ENCODE measurements around the gene HS3ST4.

The HS3ST4 gene

DNA sequence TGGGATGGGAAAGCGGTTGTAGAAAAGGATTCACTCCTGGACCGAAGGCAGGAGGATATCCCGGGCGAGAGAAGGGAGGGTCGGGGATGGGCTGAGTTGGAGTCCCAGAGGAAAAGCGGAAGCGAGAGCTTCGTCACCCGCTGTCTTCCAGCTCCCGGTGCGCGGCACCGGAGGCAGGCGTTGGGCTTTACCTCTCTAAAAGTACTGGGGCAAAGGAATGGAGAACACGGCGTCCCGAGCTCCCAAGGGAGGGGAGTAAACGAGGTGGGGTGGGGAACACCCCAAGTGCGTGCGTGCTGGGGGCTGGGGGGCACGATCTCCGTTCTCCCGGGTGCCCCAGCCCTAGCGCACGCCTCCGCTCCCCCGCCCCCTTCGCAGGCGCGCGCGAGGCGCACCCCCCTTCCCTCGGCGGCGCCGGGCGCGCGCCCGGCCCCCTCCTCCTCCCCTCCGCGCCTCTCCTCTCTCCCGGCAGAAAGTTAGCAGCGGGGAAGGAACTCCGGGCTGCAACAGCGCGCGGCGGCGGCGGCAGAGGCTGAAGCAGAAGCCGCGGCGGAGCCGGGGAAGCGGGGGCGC is at the start of gene HS3ST4:
Gene HS3ST4 (plus strand): TSS at position 441 of the 573 bp plus-strand sequence.
- no peak for DNase-seq

DNA sequence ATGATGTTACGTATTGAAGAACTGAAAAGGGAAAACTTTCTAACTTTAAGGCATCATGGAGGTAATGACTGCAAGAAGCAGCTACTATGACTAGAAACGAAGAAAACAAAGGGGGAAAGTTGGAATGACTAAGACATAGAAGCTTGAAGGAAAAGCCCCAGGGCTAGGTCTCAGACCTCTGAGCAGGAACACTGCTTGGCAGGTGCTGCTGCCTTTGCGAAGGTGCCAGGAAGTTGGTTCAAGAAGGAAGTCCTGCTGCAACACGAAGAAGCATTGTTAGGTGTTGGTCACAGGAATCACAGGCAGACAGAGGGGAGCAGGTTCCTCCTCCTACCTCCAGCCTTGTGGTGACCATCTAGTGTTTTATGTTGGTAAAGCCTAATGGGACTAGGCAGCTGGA is 48.1 kb upstream of the HS3ST4 start:
- DNase-seq = no peak

DNA sequence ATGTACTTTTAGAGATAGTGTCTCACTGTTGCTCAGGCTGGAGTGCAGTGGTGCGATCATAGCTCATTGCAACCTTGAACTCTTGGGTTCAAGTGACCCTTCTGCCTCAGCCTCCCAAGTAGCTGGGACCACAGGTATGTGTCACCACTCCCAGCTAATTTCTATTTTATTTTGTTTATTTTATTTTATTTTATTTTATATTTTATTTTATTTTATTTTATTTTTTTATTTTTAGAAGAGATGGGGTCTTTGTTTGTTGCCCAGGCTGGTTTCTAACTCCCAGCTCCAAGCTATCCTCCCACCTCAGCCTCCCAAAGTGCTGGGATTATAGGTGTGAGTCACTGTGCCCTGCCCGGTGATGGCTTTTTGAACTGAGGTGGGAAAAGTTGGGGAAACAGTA is 35.1 kb upstream of the HS3ST4 start:
- no peak for DNase-seq

DNA sequence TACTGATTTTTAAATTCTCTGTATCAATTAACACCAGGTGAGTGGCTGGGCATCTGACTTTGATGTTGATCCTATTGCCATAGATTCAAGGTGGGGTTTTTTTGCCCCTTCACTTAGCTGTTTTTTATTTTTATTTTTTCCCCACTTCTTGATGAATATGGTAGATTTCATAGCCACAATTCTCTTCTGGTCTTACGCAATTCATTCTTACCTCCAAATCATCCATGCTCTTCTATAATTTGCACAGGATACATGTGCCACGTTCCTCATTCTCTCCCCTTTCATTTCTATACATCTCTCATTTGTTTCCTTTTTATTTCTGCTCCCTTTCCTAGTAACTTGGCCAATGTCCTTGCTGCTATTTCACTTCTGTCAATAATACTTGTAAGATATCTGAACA is 14.9 kb upstream of the HS3ST4 start:
- DNase-seq = no peak

DNA sequence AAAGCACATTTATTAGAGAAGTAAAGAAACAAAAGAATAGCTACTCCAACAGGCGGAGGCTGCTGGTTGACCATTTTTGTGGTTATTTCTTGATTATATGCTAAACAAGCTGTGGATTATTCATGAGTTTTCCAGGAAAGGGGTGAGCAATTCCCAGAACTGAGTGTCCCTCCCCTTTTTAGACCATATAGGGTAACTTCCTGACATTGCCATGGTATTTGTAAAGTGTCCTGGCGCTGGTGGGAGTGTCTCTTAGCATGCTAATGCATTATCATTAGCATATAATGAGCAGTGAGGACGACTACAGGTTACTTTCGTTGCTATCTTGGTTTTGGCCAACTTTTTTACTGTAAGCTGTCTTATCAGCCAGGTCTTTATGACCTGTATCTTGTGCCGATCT is 12.2 kb upstream of the HS3ST4 start:
- DNase-seq = no peak

DNA sequence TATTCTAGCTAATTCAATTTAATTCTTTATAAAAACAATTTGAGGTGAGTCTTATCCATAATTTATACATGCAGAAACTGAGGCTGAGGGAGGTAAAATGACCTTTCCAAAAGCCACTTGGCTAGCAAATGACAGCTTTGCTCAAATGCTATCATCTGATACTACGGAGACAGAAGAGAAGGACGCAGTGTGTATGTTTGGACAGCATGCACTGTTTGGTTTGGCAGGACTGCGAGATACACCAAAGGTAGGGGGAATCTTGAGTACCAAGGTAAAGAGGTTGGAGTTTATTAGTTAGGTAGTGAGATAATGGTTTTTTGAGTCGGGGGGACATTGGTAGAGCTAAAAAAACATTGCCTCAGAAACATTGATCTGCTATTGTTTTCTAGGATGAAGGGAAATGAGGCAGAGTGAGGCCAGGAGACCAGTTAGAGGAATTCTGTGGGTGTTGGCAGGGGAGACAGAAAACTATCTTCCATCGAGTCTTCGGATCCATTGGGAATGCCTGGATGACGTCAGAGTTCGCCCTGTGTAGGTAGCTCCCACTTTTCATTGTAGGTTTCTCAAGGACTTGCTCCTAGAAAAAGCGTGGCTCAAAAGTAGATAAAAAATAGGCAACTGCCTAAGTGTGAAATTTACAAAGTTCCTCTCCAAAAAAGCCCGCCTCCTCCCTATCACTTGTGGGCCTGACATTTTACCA is 2.5 kb upstream of the HS3ST4 start:
- DNase-seq = no peak

DNA sequence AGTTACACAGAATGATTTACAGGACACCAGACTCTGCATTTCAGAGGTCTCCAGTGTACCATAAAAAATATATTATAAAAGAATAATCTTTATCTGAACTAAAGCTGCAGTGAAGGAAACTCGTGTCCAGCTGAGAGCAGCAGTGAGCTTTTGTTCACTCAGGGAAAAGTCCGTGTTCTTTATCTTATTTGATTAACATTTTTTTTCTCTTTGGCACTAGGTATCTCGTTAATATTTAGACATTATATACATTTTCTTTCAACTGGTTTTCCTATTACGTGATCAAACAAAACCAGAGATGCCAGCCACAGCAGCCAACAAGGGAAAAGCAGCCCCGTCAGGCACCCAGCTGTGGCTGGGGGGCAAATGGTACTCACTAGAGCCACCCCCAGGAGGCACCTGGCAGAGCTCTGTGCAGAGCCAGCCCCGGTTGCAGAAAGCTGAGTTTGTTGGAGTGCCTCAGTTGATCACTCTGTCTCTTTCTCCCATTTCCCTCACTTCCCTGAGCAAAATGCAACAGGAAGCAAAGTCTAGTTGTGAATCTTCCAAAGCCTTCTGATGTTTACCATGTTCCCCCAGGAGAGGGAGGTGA is 1.1 kb upstream of the HS3ST4 start:
- no peak for DNase-seq

DNA sequence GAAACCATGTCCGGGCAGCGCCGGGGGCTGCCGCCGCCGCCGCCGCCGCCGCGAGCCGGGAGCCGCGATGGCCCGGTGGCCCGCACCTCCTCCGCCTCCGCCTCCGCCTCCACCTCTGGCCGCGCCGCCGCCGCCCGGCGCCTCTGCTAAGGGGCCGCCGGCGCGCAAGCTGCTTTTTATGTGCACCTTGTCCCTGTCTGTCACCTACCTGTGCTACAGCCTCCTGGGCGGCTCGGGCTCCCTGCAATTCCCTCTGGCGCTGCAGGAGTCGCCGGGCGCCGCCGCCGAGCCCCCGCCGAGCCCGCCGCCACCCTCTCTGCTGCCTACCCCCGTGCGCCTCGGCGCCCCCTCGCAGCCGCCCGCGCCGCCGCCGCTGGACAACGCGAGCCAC is 587 bp downstream of the HS3ST4 start:
- DNase-seq = no peak

DNA sequence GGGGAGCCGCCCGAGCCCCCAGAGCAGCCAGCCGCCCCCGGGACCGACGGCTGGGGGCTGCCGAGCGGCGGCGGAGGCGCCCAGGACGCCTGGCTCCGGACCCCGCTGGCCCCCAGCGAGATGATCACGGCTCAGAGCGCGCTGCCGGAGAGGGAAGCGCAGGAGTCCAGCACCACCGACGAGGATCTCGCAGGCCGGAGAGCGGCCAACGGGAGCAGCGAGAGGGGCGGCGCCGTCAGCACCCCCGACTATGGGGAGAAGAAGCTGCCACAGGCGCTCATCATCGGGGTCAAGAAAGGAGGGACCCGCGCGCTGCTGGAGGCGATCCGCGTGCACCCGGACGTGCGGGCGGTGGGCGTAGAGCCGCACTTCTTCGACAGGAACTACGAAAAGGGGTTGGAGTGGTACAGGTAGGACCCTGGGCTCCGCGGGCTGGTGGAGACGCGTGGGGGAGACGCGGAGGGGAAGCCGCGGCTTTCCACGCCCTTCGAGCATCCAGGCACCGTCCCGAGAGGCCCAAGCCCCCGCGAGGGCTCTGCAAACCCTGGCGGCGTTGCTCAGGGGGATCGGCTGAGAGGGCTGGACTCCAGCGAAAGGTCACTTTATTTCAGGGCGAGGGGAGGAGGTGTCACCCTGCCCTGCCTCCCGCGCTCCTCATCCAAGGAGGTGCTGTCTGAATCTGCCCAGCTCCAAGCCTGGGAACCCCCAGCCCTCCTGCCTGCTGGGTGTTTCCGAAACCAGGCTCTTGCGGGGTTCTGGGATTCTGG is 1.2 kb downstream of the HS3ST4 start:
- no peak for DNase-seq

DNA sequence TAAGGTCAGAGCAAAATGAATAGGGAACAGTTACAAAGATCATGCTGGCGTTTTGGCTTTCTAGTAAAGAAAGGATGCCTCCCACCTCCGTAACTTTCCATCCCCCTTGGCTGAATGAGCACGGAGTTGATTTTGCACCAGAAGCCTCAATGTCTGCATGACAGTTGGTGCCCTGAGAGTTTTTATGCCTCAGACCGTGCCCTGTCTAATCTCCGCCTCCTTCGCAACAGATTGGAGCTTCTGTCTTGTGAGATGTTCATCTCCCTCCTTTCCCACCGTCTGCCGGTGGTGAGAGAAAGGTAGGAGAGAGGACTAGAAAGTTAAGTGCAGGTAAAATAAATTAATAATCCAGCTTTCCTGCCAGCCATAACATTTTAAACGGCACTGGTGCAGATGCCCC is 1.9 kb downstream of the HS3ST4 start:
- DNase-seq = no peak

DNA sequence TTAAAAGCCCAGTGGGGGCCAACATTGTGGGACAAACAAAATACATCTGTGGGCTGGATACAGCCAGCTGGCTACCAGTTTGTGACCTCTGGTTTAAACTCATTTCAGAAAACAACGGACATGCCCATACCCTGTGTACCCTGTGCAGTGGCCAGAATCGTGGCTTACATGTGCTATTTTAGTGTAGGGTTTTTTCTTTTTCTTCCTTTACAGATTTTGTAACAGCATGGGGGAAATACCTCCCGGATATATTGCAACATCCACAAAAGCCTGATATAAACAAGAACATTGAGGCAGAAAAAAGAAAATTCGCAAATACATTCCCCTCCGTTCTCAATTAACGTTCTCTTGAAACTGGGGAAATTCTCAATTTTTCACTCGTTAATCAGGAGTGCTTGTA is 7.3 kb downstream of the HS3ST4 start:
- no peak for DNase-seq

DNA sequence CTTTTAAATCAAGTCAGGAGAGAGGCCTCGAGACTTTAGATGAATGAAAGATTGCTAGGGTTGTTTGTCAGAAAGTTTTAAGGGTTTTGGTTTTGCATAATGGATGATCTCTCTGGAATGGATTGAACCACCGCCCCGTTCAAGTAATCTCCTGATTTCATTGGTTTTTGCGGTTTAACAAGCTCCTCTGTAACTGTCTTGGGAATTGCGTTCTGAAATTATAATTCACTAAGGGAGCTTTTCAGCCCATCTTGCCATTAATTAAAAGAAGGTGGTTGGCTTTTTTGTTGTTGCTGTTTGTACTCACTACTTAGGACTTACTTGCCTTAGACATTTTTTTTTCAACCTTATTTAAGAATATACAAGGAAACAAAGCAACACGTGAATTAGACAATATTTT is 8.8 kb downstream of the HS3ST4 start:
- DNase-seq = no peak

DNA sequence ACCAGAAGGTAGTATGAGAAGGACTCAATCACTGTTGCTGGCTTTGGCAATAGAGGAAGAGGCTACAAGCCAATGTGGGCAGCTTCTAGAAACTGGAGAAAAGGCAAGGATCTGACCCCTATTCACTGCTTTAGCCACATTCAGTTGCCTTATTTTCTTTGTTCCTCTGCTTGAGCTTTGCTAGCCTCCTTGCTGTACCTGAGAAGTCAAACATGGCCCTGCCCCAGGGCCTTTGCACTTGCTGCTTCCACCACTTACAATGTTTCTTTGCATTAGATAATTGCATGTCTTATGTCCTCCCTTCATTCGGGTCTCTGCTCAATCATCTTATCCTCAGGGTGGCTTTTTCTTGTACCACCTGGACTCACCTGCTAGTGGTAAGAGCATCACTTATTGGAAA is 15.8 kb downstream of the HS3ST4 start:
- no peak for DNase-seq

DNA sequence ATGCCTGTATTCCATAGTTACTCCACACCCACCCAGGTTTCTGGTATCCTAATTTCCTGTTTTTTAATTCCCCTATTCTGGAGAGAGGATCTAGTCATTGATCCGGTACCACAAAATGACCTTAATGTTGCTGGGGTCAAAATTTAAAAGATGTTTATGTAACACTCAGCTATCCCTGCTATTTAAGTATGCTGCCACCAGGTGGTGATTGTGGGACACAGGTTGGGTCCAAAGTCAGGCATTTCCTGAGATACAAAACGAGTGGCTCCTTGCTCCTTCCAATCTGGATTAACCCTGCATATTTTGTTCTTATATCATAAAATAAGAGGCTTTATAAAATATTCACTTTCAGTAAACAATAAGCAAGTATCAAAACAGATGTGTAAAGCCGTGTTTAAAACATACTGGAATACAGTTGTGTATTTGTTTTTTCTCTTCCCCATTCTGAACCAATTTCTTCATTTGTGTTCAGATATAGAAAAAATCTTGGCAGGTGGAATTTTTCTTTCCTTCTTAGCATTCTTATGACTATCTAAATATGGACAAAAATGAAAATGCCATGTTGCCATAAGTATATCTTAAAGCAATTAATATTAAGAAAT is 16.3 kb downstream of the HS3ST4 start:
- peak; percentile 6 for DNase-seq

DNA sequence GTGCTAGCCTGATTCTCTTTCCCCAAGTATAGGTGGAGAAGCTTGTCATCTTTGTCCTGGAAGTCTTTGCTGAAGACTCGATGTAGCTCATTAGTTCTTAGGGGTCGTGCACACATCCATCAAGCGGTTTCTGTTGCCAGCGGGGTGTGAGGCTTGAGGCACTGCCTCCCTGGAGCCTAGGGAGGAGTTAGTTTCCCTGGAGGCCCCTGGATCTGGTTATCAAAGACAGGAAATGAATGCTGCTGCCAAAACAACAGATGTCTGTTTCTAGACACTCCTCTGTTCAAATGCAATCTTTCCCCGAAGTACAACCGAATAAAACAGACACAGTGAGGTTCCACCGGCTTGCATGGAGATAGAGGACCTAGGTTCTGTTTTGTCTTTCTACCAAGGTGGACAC is 17.5 kb downstream of the HS3ST4 start:
- no peak for DNase-seq

DNA sequence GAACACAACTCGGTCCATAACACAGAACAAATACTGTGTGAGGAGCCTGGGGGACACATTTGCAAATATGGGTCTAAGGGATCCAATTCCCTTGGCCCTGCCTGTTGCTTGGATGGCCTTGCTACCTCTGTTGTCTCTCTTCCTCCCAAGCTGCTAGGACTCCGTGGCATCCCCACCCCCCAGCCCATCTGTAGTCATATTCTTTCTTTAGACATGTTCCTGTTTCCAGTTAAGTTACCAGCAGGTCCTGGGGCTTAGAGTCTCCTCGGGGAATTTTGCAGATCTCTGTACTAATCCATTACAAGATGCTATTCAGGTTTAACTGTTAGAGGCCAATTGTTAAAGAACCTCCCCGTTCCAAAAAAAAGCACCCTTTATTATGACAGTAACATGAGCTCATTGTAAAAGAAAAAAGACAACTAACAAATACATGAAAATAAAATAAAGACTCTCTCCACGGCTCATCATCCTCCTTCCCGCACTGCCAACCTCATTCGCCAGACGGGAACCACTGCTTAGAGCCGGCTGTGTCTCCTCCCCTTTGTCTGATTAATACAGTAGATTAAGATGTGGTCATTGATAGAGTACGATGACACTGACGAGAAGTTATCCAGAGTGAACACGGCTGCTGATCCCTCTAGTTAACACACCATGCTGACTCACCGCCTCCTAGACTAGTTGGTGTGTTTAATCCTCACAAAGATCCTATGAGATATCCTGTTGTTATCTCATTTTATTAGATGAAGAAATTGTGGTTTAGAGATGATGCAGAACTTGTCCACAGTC is 22.2 kb downstream of the HS3ST4 start:
- DNase-seq = no peak

DNA sequence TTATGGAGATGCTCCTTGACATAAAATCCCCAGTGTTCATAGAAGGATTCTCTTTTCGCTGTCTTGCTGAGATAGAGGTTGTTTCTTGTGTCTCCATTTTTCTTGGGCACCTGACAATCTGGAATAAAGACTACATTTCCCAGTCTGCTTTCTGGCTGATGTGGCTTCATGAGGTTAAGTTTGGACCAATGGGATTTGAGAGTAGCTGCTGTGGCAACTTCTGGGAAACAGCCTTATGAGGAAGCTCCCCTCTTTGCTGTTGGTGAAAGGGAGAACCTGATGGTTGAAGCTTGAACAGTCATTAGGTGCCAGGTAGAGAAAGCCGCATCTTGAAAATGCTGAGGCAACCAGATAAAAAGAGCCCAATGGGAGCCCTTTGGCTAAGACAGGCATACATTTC is 24.4 kb downstream of the HS3ST4 start:
- no peak for DNase-seq

DNA sequence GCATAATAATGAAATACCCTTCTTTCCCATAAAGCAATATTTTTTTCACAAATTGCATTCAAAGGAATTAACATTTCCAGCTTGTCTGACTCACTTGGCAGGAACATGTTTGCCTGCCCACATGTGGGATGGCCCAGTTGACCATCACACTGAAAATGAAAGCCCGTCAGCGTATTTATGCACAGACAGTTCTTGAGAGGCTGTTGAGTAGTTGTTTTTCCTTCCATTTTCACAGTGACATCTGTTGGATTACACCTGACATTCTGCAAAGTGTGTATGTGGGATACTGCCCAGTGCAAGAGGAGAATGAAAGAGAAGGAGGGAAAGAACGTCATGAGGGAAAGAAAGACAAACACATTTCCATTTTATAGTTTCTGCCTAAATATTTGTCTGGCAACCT is 29.7 kb downstream of the HS3ST4 start:
- DNase-seq = no peak

DNA sequence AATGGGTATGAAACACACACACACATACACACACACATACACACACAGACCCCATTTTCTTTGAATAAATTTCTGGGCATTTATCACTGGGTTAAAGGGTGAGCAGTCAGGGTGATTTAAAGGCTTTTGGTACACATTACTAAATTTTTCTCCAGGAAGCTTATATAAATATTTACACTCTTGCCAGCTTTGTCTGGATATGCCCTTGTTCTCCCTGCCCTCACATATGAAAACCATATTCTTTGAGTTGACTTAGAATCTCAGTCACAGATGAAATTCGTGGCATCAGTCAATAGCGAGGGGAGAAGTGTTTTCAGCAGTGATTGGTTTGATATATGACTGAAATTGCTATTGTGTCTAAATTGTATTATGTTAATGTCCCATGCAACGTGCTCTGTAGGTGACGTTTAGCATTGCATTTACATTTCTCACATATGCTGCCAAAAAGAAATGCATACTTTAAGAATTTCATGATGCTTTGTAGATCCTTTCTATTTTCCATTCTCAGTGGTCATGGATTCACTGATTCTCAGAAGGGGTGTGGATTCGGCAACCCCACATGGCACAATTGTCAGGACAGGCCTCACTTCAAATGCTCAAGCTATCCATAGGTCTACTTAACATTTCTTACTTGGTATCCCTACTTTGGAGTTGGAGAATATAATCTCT is 34.8 kb downstream of the HS3ST4 start:
- no peak for DNase-seq

DNA sequence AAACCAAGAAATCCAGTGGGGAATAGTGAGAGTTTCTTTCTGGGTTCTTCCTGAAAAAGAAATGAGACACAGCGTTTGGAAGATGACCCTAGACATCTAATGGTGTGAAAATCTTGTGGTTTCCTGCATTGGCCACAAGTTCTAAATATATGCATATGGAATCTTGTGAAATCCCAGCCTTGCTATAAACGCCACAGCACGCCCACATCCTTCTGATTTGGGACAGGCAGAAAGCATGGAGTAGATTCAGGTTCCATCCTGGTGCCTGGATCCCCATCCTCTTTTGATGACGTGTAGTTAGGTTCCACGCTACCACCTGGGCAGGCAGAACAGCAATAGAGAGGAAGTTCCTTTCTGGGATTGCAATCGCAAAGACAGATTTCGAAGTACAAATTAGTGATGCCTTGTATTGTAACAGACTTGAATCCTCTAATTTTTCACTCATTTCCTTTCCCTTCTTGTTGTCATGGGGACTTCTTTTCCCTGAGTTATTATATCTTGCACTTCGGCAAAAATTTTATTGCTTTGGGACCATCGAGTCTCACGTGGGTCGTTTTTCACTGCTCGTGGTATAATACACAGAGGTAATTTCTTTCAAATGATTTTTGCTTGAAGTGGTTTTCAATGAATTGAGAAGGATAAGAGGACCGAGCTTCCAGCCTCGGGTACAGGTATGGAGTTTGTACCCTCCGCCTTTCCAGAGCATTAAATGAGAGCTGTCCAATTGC is 37.6 kb downstream of the HS3ST4 start:
- DNase-seq = no peak

DNA sequence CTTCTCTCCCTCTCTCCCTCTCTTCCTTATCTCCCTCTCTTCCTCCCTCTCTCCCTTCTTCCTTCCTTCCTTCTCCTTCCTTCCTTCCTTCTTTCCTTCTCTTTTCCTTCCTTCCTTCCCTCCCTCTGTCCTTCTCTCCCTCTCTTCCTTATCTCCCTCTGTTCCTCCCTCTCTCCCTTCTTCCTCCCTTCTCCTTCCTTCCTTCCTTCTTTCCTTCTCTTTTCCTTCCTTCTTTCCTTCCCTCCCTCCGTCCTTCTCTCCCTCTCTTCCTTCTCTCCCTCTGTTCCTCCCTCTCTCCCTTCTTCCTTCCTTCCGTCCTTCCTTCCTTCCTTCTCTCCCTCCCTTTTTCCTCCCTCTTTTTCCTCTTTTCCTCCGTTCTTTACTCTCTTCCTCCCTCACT is 38.6 kb downstream of the HS3ST4 start:
- no peak for DNase-seq

Measured in stimulated activated CD4-positive, alpha-beta T cell treated with anti-CD3 and anti-CD28 coated beads, Interleukin-4, amount 100 ng/mL, for 24 hours (primary cell).